IMR-90 (cell line): ENCODE results near the gene CDNF. TPM values are rescaled to one million over a fixed set of nuclear protein-coding genes. Genes with fewer than 3 reads are reported as not detected.
A peak's percentile ranks its signal among the peaks of the same experiment; 100 is the strongest.

Source experiments
- ATAC-seq: fragments of 200-7000 bp; cut with Tn5 transposase; 2 replicates; pipeline ENCODE4 v1.9.1; 2020; ENCODE audit warnings: low read depth, mild to moderate bottlenecking, moderate library complexity
- BruUV-seq: library from RNA; stranded (reverse); fragments of 400-500 nt; replicated peaks from 2 replicates; lab custom pipeline; 2021; lab: Mats Ljungman, UMichigan
- CTCF ChIA-PET: fragments of 300-600 bp; formaldehyde crosslinking; extraction: SDS; loops from one replicate; lab custom pipeline; 2021; ENCODE audit warnings: antibody characterized with exemption; lab: Yijun Ruan, JAX
- POLR2A ChIA-PET: fragments of 300-600 bp; sonication (Branson Sonifier 250); formaldehyde crosslinking; loops from one replicate; lab custom pipeline; 2022; ENCODE audit warnings: antibody characterized with exemption; ENCODE audit not compliant: unreplicated experiment; lab: Charles Lee
- DNase-seq: peaks from one replicate; pipeline ENCODE4 v3.0.0; 2013
- H2AFZ ChIP-seq: replicated peaks from 2 replicates; pipeline ENCODE3; 2013; ENCODE audit warnings: low read length, mild to moderate bottlenecking; ENCODE audit not compliant: poor library complexity
- H2AK5ac ChIP-seq: 2 replicates; pipeline ENCODE4 v1.6.1; 2013; ENCODE audit warnings: low read depth, low read length, inconsistent platforms
- H2AK9ac ChIP-seq: replicated peaks from 2 replicates; pipeline ENCODE3; 2013; ENCODE audit warnings: mild to moderate bottlenecking, low read depth, low read length, moderate library complexity; ENCODE audit not compliant: poor library complexity
- H2BK120ac ChIP-seq: 2 replicates; pipeline ENCODE4 v1.6.1; 2013; ENCODE audit warnings: low read depth, low read length, inconsistent platforms
- H2BK15ac ChIP-seq: 3 replicates; pipeline ENCODE4 v1.6.1; 2013; ENCODE audit warnings: low read depth, low read length, inconsistent platforms
- H2BK20ac ChIP-seq: 2 replicates; pipeline ENCODE4 v1.6.1; 2013; ENCODE audit warnings: low read depth, mild to moderate bottlenecking, inconsistent platforms, low read length, moderate library complexity
- H2BK5ac ChIP-seq: 2 replicates; pipeline ENCODE4 v1.6.1; 2013; ENCODE audit warnings: mild to moderate bottlenecking, low read depth, low read length, inconsistent platforms; ENCODE audit not compliant: poor library complexity, severe bottlenecking
- H3K14ac ChIP-seq: replicated peaks from 2 replicates; pipeline ENCODE4 v1.6.1; 2013; ENCODE audit warnings: low read depth, low read length, inconsistent platforms
- H3K18ac ChIP-seq: 2 replicates; pipeline ENCODE4 v1.6.1; 2013; ENCODE audit warnings: low read depth, low read length, control low read depth
- H3K23ac ChIP-seq: 2 replicates; pipeline ENCODE4 v1.6.1; 2013; ENCODE audit warnings: low read depth, low read length, inconsistent platforms
- H3K27ac ChIP-seq: 2 replicates; pipeline ENCODE4 v1.5.1; 2013; ENCODE audit warnings: mild to moderate bottlenecking, control low read depth, low read length; ENCODE audit not compliant: insufficient read depth
- H3K27me3 ChIP-seq: 2 replicates; pipeline ENCODE4 v1.6.1; 2013; ENCODE audit warnings: low read length; ENCODE audit not compliant: control insufficient read depth, insufficient read depth
- H3K36me3 ChIP-seq: 2 replicates; pipeline ENCODE4 v1.6.1; 2013; ENCODE audit warnings: low read length, mixed read lengths; ENCODE audit not compliant: control insufficient read depth, insufficient read depth
- H3K4ac ChIP-seq: 2 replicates; pipeline ENCODE4 v1.6.1; 2013; ENCODE audit warnings: low read depth, low read length, inconsistent platforms
- H3K4me1 ChIP-seq: 2 replicates; pipeline ENCODE4 v1.6.1; 2013; ENCODE audit warnings: low read length, mixed read lengths; ENCODE audit not compliant: control insufficient read depth, insufficient read depth
- H3K4me2 ChIP-seq: 2 replicates; pipeline ENCODE4 v1.6.1; 2013; ENCODE audit warnings: low read depth, mild to moderate bottlenecking, control low read depth, low read length, moderate library complexity
- H3K4me3 ChIP-seq: 2 replicates; pipeline ENCODE4 v1.5.1; 2013; ENCODE audit warnings: low read depth, mild to moderate bottlenecking, control low read depth, low read length, moderate library complexity; ENCODE audit not compliant: insufficient read depth
- H3K56ac ChIP-seq: 2 replicates; pipeline ENCODE4 v1.6.1; 2013; ENCODE audit warnings: low read length, inconsistent platforms; ENCODE audit not compliant: insufficient read depth; ENCODE audit errors: extremely low read depth
- H3K79me1 ChIP-seq, 2 experiments: 2 replicates each; pipeline ENCODE4 v1.6.1; 2013; ENCODE audit warnings: low read length in 2 of 2, inconsistent platforms in 1 of 2, low read depth in 1 of 2
- H3K9ac ChIP-seq: 2 replicates; pipeline ENCODE4 v1.6.1; 2013; ENCODE audit warnings: low read depth, low read length, control low read depth
- H3K9me1 ChIP-seq: 2 replicates; pipeline ENCODE4 v1.6.1; 2013; ENCODE audit warnings: low read length, inconsistent platforms; ENCODE audit not compliant: insufficient read depth
- H3K9me3 ChIP-seq: 2 replicates; pipeline ENCODE4 v1.6.1; 2013; ENCODE audit warnings: low read length; ENCODE audit not compliant: control insufficient read depth, insufficient read depth
- H4K20me1 ChIP-seq: 2 replicates; pipeline ENCODE4 v1.6.1; 2013; ENCODE audit warnings: low read length, inconsistent platforms; ENCODE audit not compliant: insufficient read depth
- H4K5ac ChIP-seq: 2 replicates; pipeline ENCODE4 v1.6.1; 2013; ENCODE audit warnings: mild to moderate bottlenecking, low read depth, low read length, control low read depth
- H4K8ac ChIP-seq, 2 experiments: 2 replicates each; pipeline ENCODE4 v1.6.1; 2013; ENCODE audit warnings: low read depth in 2 of 2, low read length in 2 of 2, control low read depth in 1 of 2, inconsistent platforms in 1 of 2
- H4K91ac ChIP-seq: 2 replicates; pipeline ENCODE4 v1.6.1; 2013; ENCODE audit warnings: low read depth, low read length, inconsistent platforms; ENCODE audit not compliant: insufficient read depth
- CEBPB ChIP-seq: IDR thresholded peaks from 2 replicates; pipeline ENCODE4 v1.6.1; 2012; ENCODE audit warnings: low read depth, low read length, improper control_type of control experiment
- MAZ ChIP-seq: IDR thresholded peaks from 2 replicates; pipeline ENCODE4 v1.6.1; 2012; ENCODE audit warnings: low read depth, mild to moderate bottlenecking, low read length, improper control_type of control experiment, moderate library complexity, borderline replicate concordance
- WGBS, 2 experiments: methylation state at CpG; one replicate each; pipeline versions ENCODE4 v1.1.5 to v1.1.7; 2013; ENCODE audit warnings: missing lambda C conversion rate in 2 of 2; ENCODE audit not compliant: insufficient read length in 1 of 2; ENCODE audit errors: extremely low coverage in 2 of 2; 5-methylcytosine and 5-hydroxymethylcytosine counted together
- dilution Hi-C: fragments of 300-500 bp; cut with HindIII; formaldehyde crosslinking; loops from one replicate; pipeline ENCODE4 v1.14.3; 2018; ENCODE audit warnings: low sequenced_read_pairs; ENCODE audit not compliant: unreplicated experiment
- in situ Hi-C: fragments of 300-500 bp; cut with MboI; formaldehyde crosslinking; loops from 3 replicates; pipeline ENCODE4 v1.14.3; 2019; ENCODE audit warnings: low sequenced_read_pairs, inconsistent platforms, mixed read lengths
- intact Hi-C: fragments of 100-400 bp; cut with micrococcal nuclease; formaldehyde crosslinking; loops from 2 replicates; pipeline ENCODE4 v1.10.0; 2022
- polyA plus RNA-seq, 3 experiments: library from polyadenylated mRNA; depleted of rRNA; stranded (reverse); fragments of >200 nt; gene quantifications; 2 replicates each; pipeline ENCODE4 v1.2.3, GENCODE V29; 2012; ENCODE audit warnings: low replicate concordance in 1 of 3
- total RNA-seq: library from RNA; depleted of rRNA; stranded (reverse); fragments of >200 nt; gene quantifications from 2 replicates; pipeline ENCODE4 v1.2.3, GENCODE V29; 2012

CDNF gene
- total and polyA plus RNA-seq, 2 of the 4 experiments (the other 2 are of a cell fraction) = 0.72 to 1.3 TPM

GRCh38 chr10:14875941-14876340 is 38.1 kb upstream of the CDNF start:
- H3K27me3 ChIP-seq = no peaks in the 10 kb centered on the region
- no peak overlapping the region for H3K14ac ChIP-seq
- BruUV-seq = no TSS peak
- dilution Hi-C loops (no loop called here), intact Hi-C loops (loop anchor here (10.0 kb wide), 1 partner anchor 229 kb away; no protein-coding TSS in a partner anchor), in situ Hi-C loops (no loop called here)
- H3K9me3 ChIP-seq = no peaks in the 10 kb centered on the region
- no peak overlapping the region for H2BK120ac ChIP-seq
- peak overlapping the region; percentile 50; the same call in 1 of the 2 replicates for H3K23ac ChIP-seq
- H3K56ac ChIP-seq = no peak overlapping the region
- ATAC-seq = no peak
- no peak overlapping the region for H2AK9ac ChIP-seq
- POLR2A ChIA-PET = no interaction called here
- no peak overlapping the region for H3K27ac ChIP-seq
- no peak overlapping the region for H4K8ac ChIP-seq
- no peak overlapping the region for H3K4me3 ChIP-seq
- peaks cover 12% of the 10 kb centered on the region for H3K4me1 ChIP-seq
- CTCF ChIA-PET = interaction anchor here (0.6 kb wide), 1 partner anchor 25 kb away, joined by 4 read pairs; no protein-coding TSS in a partner anchor
- peaks cover 9% of the 10 kb centered on the region; the same call in 1 of the 2 replicates for H4K20me1 ChIP-seq
- no peak overlapping the region for H2BK15ac ChIP-seq
- H2BK5ac ChIP-seq = no peak overlapping the region
- no peak overlapping the region for H3K4ac ChIP-seq
- H3K36me3 ChIP-seq = no peaks in the 10 kb centered on the region
- 98% methylated on average over 8 of the region's 12 CpGs; no CpG with 5 or more reads in 1 of the 2 experiments for WGBS, 2 experiments
- DNase-seq = no peak
- no peak overlapping the region for H2AFZ ChIP-seq
- no peak overlapping the region for H2AK5ac ChIP-seq
- no peak overlapping the region for H3K18ac ChIP-seq
- H3K4me2 ChIP-seq = no peak overlapping the region
- H3K9ac ChIP-seq = no peak overlapping the region
- peaks cover 30 to 48% of the 10 kb centered on the region in 2 experiments for H3K79me1 ChIP-seq
- H3K9me1 ChIP-seq = peaks cover 12% of the 10 kb centered on the region
- H4K5ac ChIP-seq = no peak overlapping the region
- H4K91ac ChIP-seq = no peak overlapping the region
- no peak overlapping the region for H2BK20ac ChIP-seq
- peak; percentile 48 for TF ChIP-seq CEBPB
- TF ChIP-seq MAZ = no peak
